Smooth muscle cell of trachea (primary cell): ENCODE results near the gene SRP14. TPM values are rescaled to one million over a fixed set of nuclear protein-coding genes. Genes with fewer than 3 reads are reported as not detected.

ENCODE experiments used
- total RNA-seq: library from RNA; depleted of rRNA; stranded (reverse); fragments of >200 nt; gene quantifications from 2 replicates; pipeline ENCODE4 v1.2.1, GENCODE V29; 2014

Gene SRP14
- 208 and 209 TPM in 2 replicates for total RNA-seq

GRCh38 chr15:40038638-40039543 is at the start of gene SRP14:
Gene SRP14, minus strand, starts transcription at chr15:40039181. Its CDS starts 65 bp downstream, at chr15:40039116.

Other genes with a start within 250 kb of the SRP14 start
- 103 and 182 TPM in 2 replicates for gene GPR176, start 118.9 kb downstream of the SRP14 start, total RNA-seq
- 91.6 and 98.2 TPM in 2 replicates for gene EIF2AK4, start 105.1 kb downstream of the SRP14 start, total RNA-seq
- 4.8 and 6.4 TPM in 2 replicates for gene BMF, start 69.7 kb upstream of the SRP14 start, total RNA-seq
- gene BUB1B, start 121.9 kb upstream of the SRP14 start, total RNA-seq: 1.8 and 33.3 TPM in 2 replicates
- gene PAK6, start 199.9 kb upstream of the SRP14 start, total RNA-seq: under 0.01 and 0.29 TPM in 2 replicates
- gene ANKRD63, start 243.9 kb upstream of the SRP14 start, total RNA-seq: not detected in 2 replicates